Thyroid gland (tissue), 4 donors: Measurements from ENCODE around the gene MEIOSIN. TPM values are rescaled to one million over a fixed set of nuclear protein-coding genes. Genes with fewer than 3 reads are reported as not detected.
"Not testable (repeated sequence)": the region's sequence is repeated elsewhere in the genome, so short reads cannot be mapped to it uniquely, and the experiment has no call there.

ENCODE experiments used
- DNase-seq, 2 donors: peaks; one replicate each; pipeline ENCODE4 v3.0.0-alpha.2; 2019
- H3K27ac ChIP-seq, 3 donors: fragments of 200-600 bp; sonication (generic); 1 replicate in 2 of 3; 2 replicates in 1 of 3; pipeline ENCODE4 v1.5.1; 2016 to 2019; ENCODE audit warnings: mild to moderate bottlenecking in 1 of 3, moderate library complexity in 1 of 3
- H3K27me3 ChIP-seq: fragments of 200-600 bp; sonication (generic); one replicate; pipeline ENCODE4 v1.5.1; 2019
- H3K36me3 ChIP-seq, 2 donors: fragments of 200-600 bp; sonication (generic); one replicate each; pipeline ENCODE4 v1.5.1; 2016 to 2019
- H3K4me1 ChIP-seq, 2 donors: fragments of 200-600 bp; sonication (generic); one replicate each; pipeline ENCODE4 v1.5.1; 2017 to 2019
- H3K4me3 ChIP-seq, 3 donors: fragments of 200-600 bp; sonication (generic); replicated peaks in 1 of 3; 1 replicate in 2 of 3; 2 replicates in 1 of 3; pipeline ENCODE4 v1.5.1; 2016; ENCODE audit warnings: mild to moderate bottlenecking in 1 of 3
- H3K9me3 ChIP-seq: fragments of 200-600 bp; sonication (generic); one replicate; pipeline ENCODE4 v1.5.1; 2017
- POLR2A ChIP-seq, 2 donors: fragments of 450-650 bp; IDR thresholded peaks; one replicate each; pipeline ENCODE4 v1.6.1; 2017; ENCODE audit warnings: antibody characterized with exemption in 2 of 2, mild to moderate bottlenecking in 2 of 2, moderate library complexity in 1 of 2
- WGBS, 2 donors: methylation state at CpG; one replicate each; pipeline ENCODE4 v1.1.5; 2017; 5-methylcytosine and 5-hydroxymethylcytosine counted together
- intact Hi-C: fragments of 100-400 bp; cut with DNase I; formaldehyde crosslinking; loops from one replicate; pipeline ENCODE4 v1.15.1; 2023
- total RNA-seq, 4 donors: library from RNA; depleted of rRNA; stranded (reverse); fragments of >200 nt; gene quantifications; one replicate each; pipeline ENCODE4 v1.2.3, GENCODE V29; 2016
- TF ChIP-seq, protein P1 (sequence below), 6 experiments: fragments of 200-600 bp in 3 of 6; fragments of 450-650 bp in 3 of 6; sonication (generic) in 3 of 6; IDR thresholded peaks; one replicate each; pipeline ENCODE4 v1.5.1; 2016 to 2019; ENCODE audit warnings: antibody characterized with exemption in 6 of 6, mild to moderate bottlenecking in 2 of 6, inconsistent platforms in 1 of 6, moderate library complexity in 1 of 6

Gene MEIOSIN
- total RNA-seq, 4 donors from 2014 or later: not detected

DNA sequence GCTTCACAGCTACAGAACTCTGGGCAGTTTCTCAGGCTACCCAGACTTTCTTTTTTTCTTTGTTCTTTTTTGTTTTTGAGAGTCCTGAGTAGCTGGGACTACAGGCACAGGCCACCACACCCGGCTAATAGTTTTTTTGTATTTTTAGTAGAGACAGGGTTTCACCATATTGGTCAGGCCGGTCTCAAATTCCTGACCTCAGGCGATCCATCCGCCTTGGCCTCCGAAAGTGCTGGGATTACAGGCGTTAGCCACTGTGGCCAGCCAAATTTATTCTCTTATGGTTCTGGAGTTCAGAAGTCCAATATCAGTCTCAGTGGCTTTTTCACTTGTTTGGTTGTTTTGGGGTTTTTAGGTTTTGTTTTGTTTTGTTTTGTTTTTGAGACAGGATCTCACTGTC, 12.4 kb downstream of the MEIOSIN start:
- intact Hi-C loops: no loop called here
- no peak for DNase-seq
- no peak overlapping the region for H3K27ac ChIP-seq
- H3K9me3 ChIP-seq: no peaks in the 10 kb centered on the region
- H3K4me1 ChIP-seq: no peaks in the 10 kb centered on the region
- H3K4me3 ChIP-seq: no peak overlapping the region
- H3K36me3 ChIP-seq: no peaks in the 10 kb centered on the region
- no peaks in the 10 kb centered on the region for H3K27me3 ChIP-seq
- TF ChIP-seq POLR2A (IDR thresholded peaks at IDR 0.05): no peak
- TF ChIP-seq, protein P1, sequence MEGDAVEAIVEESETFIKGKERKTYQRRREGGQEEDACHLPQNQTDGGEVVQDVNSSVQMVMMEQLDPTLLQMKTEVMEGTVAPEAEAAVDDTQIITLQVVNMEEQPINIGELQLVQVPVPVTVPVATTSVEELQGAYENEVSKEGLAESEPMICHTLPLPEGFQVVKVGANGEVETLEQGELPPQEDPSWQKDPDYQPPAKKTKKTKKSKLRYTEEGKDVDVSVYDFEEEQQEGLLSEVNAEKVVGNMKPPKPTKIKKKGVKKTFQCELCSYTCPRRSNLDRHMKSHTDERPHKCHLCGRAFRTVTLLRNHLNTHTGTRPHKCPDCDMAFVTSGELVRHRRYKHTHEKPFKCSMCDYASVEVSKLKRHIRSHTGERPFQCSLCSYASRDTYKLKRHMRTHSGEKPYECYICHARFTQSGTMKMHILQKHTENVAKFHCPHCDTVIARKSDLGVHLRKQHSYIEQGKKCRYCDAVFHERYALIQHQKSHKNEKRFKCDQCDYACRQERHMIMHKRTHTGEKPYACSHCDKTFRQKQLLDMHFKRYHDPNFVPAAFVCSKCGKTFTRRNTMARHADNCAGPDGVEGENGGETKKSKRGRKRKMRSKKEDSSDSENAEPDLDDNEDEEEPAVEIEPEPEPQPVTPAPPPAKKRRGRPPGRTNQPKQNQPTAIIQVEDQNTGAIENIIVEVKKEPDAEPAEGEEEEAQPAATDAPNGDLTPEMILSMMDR (IDR thresholded peaks at IDR 0.05): no peak
- WGBS, 2 donors: 83 to 85% methylated on average over 6 of the region's 6 CpGs

DNA sequence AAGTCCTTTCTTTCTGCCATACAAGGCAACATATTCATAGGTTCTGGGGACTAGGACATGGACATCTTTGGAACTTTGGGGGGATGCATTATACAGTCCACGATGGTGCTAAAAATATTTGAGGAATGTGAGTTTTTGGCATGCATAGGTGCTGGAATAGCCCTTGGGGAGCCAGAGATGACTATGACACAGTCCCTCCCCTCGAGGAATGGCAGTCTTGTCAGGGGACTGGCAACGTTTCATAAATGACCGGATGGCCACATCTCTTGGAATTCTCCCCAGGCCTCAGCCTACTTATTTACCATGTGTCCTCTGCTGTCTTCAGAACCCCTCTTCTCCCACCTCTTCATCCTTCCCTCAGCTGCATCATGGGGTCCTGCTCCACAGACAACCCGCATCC, 13.6 kb downstream of the MEIOSIN start:
- 69 to 76% methylated on average over 4 to 5 of the region's 5 CpGs for WGBS, 2 donors
- H3K4me1 ChIP-seq: no peaks in the 10 kb centered on the region
- H3K27ac ChIP-seq: no peak overlapping the region
- DNase-seq: no peak
- TF ChIP-seq POLR2A (IDR thresholded peaks at IDR 0.05): no peak
- TF ChIP-seq, protein P1 (IDR thresholded peaks at IDR 0.05): no peak
- no peaks in the 10 kb centered on the region for H3K27me3 ChIP-seq
- no peak overlapping the region for H3K4me3 ChIP-seq
- intact Hi-C loops: no loop called here
- H3K9me3 ChIP-seq: no peaks in the 10 kb centered on the region
- H3K36me3 ChIP-seq: no peaks in the 10 kb centered on the region

DNA sequence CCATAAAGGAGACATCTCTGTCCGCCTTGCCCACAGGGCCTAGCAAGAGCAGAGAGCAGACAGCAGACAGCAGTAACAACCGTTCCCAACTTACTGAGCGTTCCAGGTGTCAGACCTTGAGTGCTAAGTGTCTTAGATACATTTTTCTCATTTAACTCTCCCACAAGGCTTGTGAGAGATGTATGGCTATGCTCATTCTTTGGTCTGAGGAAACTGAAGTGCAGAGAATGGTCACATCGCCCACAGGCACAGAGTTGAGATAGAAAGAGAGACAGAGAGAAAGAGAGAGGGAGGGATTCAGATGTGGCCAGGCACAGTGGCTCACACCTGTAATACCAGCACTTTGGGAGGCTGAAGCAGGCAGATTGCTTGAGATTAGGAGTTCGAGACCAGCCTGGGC, 14.3 kb downstream of the MEIOSIN start:
- no peaks in the 10 kb centered on the region for H3K9me3 ChIP-seq
- WGBS, 2 donors: 80 to 93% methylated on average over 5 of the region's 5 CpGs
- intact Hi-C loops: no loop called here

DNA sequence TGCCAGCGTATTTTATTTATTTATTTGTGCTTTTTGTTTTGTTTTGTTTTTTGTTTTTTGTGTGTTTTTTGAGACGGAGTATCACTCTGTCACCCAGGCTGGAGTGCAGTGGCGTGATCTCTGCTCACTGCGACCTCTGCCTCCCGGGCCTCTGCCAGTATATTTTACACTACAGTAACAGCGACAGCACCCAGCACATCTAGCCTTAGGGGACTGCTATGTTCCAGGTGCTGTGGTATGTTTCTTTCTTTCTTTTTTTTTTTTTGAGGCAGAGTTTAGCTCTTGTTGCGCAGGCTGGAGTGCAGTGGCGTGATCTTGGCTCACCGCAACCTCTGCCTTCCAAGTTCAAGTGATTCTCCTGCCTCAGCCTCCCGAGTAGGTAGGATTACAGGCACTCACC, 18.2 kb downstream of the MEIOSIN start:
- DNase-seq, H3K4me1 ChIP-seq, H3K4me3 ChIP-seq, intact Hi-C loops, H3K9me3 ChIP-seq, H3K27me3 ChIP-seq, H3K27ac ChIP-seq, H3K36me3 ChIP-seq: not testable (repeated sequence)
- WGBS, 2 donors: 91 to 92% methylated on average over 10 of the region's 10 CpGs

More for the DNA sequence above, 14.3 kb downstream of the MEIOSIN start:
- Histone ChIP-seq H3K36me3 (no peaks in the 10 kb centered on the region), H3K4me1 (no peaks in the 10 kb centered on the region), H3K27me3 (no peaks in the 10 kb centered on the region), H3K4me3 (no peak overlapping the region), H3K27ac (no peak overlapping the region)
- no peak for DNase-seq
- TF ChIP-seq POLR2A (IDR thresholded peaks at IDR 0.05): no peak
- TF ChIP-seq, protein P1 (IDR thresholded peaks at IDR 0.05): no peak

DNA sequence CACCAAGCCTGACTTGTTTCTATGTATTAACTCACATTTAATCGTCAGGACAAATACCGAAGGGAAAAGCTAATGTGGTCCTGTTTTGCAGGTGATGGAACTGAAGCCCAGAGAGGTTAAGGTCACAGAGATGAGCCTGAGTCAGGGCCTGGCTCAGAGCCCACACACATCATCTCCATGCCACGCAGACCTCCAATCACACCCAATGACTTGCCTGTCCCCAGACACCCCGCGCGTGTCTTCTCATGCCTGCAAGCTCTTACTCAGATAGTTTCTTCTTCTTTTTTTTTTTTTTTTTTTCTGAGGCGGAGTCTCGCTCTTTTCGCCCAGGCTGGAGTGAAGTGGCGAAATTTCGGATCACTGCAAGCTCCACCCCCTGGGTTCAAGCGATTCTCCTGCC, 19.4 kb downstream of the MEIOSIN start:
- no peak for TF ChIP-seq POLR2A (IDR thresholded peaks at IDR 0.05)
- TF ChIP-seq, protein P1 (IDR thresholded peaks at IDR 0.05): no peak
- H3K36me3 ChIP-seq: no peaks in the 10 kb centered on the region
- intact Hi-C loops: no loop called here
- no peaks in the 10 kb centered on the region for H3K4me1 ChIP-seq
- H3K4me3 ChIP-seq: no peak overlapping the region
- 95 to 96% methylated on average over 12 of the region's 12 CpGs for WGBS, 2 donors
- no peak overlapping the region for H3K27ac ChIP-seq
- no peaks in the 10 kb centered on the region for H3K9me3 ChIP-seq
- no peaks in the 10 kb centered on the region for H3K27me3 ChIP-seq
- no peak for DNase-seq

DNA sequence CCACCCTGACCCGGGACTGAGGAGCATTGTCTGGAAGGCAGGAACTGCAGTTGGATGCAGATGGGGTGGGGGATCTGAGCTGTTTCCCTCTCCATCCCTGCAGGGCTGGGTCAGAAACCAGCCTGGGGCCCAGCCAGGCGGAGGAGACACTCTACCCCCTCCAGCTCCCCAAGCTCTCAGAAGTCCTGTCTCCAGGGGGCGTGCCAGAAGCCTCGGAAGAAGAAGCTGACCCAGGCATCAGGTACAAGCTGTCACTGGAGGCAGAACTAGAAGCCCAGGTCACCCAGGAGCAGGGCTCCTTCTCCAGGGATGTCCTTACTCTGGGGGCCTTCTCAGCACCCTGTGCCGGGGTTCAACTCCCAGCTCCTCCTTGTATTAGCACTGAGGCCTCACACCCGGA, 20.3 kb downstream of the MEIOSIN start:
- Histone ChIP-seq H3K4me1 (no peaks in the 10 kb centered on the region), H3K4me3 (no peak overlapping the region), H3K9me3 (no peaks in the 10 kb centered on the region), H3K27me3 (no peaks in the 10 kb centered on the region), H3K36me3 (no peaks in the 10 kb centered on the region), H3K27ac (no peak overlapping the region)
- no peak for DNase-seq
- TF ChIP-seq, protein P1 (IDR thresholded peaks at IDR 0.05): no peak
- TF ChIP-seq POLR2A (IDR thresholded peaks at IDR 0.05): no peak
- intact Hi-C loops: no loop called here
- 66 to 87% methylated on average over 3 to 4 of the region's 6 CpGs for WGBS, 2 donors
